ENCODE results near the gene GJA5.
A peak's percentile ranks its signal among the peaks of the same experiment; 100 is the strongest.

The GJA5 gene

DNA sequence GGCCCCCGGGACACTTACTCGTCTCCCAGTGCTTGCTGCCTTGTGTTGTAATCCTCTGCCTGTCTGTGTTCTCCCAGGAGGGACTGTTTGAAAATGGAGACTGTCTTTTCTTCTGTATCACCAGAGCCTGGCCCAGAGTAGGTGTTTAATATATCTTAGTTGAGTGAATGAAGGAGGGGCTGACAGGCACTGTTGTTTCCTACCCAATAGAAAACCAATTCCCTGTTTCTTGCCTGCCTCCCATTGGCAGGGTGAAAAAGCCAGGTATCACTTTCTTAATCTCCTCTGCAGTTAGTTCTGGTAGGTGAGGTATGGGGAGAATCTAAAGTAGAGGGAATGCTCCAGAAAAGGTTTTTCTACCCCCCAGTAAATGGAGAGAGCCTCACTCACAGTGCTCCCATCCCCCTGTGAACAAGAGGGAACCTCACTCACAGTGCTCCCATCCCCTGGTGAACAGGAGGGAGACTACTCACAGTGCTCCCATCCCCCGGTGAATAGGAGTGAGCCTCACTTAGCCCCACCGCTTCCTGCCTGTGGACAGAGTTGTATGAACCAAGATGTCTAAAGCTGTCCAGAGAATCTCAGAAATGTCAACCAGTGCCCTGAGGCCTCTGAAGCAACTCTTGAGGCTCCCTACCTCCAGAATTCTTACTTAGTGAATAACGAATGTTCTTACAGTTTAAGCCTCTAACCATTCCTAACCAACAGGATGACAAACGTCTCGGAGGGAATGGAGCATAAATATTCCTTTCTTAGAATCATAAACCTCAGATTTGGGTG lies at the start of gene GJA5:
GJA5 (minus strand) TSS at position 122 of the 780 bp plus-strand sequence. CDS start 1,364 bp downstream, outside the sequence.
- no peak for DNase-seq

DNA sequence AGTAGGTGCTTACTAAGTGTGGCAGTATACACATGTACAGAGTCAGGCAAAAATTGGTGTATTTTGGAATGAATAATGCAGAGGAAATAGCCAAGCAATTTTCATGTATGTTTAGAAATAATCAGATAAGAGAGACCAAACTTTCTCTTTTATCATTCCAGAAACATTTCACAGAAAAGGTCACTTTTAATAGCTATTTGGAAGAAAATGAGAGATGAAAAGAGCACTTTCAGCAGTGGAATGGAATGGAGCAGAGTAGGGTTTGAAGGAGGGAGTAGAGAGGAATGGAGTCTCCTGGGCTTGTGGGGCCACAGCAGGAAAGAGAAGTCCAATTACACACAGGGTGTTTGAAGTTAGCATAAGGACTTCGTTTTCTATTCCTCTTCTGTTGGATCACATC lies 48.8 kb upstream of the GJA5 start:
- DNase-seq = no peak

GRCh38 chr1:147808025-147808424 lies 47.6 kb upstream of the GJA5 start:
- no peak for DNase-seq

- DNase-seq = no peak
Observed at GRCh38 chr1:147807405-147807804, 47.0 kb upstream of the GJA5 start.

- no peak for DNase-seq
Observed at GRCh38 chr1:147804942-147805723, 44.7 kb upstream of the GJA5 start.

- no peak for DNase-seq
Observed at GRCh38 chr1:147800804-147801203, 40.4 kb upstream of the GJA5 start.

- no peak for DNase-seq
Observed at GRCh38 chr1:147798731-147799130, 38.3 kb upstream of the GJA5 start.

DNA sequence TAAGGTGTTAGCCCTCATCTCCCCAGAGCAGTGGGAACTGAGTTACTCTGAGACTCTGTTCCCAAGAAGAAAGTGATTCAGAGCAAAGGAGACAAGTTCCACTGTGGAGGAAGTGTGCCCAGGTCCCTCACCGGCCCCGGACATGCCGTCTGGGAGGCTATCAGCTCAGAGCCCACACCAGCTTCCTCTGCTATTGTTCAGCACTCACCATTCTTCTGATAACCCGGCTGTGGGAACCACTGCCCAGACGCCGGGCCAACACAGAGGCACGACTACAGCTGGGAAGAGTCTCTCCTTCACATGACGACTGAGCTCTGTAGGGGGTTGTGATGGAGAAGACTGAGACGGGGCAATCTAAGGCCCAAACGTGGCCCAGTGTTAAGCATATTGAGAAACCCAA lies 34.2 kb upstream of the GJA5 start:
- DNase-seq = no peak

DNA sequence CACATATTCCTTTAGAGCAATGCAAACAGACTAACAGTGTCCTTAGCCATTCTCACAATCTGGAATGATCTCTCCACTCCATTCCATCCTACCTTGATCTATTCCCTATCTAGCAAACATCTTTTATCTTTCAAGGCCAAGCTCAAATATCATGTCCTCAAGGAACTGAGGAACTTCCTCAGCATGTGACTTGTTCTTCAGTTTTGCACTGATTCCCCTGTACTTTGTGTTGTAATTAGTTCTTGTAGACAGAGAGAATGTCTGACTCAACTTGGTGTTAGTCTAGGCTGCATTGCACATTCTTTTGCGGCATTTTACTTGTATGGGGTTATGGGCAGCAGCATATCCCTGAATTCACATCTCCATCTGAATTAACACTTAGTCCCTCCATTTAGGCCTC lies 31.5 kb upstream of the GJA5 start:
- DNase-seq = no peak

DNA sequence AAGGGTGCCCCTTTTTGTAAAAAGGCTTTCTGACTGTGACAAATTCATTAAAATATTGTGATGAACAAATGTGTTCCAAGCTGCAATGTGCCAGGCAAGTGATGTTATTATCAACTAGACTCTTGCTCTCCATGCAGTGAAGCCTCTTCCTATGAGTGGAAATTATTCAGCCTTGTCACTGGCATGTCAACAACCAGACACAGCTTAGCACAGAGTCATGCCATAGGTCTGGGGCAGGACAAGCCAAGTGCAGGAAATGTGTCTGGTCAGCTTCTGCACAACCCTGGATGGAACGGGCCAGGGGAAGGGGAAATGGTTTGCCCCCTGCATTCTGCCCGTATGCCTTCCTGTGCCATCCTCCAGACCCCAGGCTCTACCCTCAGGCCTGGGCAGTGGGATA lies 27.4 kb upstream of the GJA5 start:
- no peak for DNase-seq

DNA sequence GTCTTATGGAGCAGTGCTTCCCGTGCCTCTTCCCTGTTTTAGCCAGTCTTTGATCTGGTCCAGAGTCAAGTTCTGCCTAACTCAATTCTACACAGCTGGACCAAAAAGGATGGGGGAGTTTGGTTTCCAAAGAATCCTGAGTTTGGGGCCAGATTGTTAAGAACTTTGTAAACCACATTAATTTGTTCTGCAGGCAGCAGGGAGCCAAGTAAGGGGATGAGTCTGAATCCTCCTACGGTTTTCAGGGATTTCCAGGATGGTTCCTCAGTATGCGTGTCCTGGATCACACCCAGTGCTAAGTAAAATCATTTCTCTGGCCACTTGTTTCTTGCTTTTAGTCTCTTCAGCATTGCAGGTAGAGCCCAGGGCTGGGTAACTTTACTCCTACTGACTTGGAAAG lies 26.1 kb upstream of the GJA5 start:
- DNase-seq = no peak

GRCh38 chr1:147785794-147786506 lies 25.5 kb upstream of the GJA5 start:
- no peak for DNase-seq

GRCh38 chr1:147784941-147785340 lies 24.5 kb upstream of the GJA5 start:
- no peak for DNase-seq

GRCh38 chr1:147781056-147781471 lies 20.7 kb upstream of the GJA5 start:
- no peak for DNase-seq

- DNase-seq = no peak
Observed at GRCh38 chr1:147777694-147778093, 17.3 kb upstream of the GJA5 start.

DNA sequence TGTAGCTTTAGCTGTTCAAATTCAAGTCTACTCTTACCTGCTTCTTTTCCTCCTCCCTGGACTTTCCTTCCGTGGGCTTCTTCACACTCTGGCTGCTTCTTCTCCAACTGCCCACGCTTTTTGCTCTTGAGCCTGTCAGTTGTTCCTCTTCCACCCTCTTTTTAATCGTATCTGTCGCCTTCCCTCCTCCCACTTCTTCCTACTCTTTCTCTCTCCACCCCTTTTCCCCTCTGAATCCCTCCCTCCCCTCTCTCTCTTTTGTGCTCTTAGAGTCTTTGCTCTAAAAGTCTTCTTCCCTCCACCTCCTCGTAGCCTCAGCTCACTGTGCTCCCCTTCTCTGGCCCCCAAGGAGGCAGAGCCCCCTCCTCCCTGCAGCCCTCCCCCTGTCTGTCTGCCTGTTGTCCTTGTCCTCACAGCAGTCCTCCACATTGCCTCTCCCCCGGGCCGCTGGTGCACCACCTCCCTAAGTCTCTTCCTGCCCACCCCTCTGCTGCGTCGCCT lies 12.9 kb upstream of the GJA5 start:
- DNase-seq = peak; percentile 16

GRCh38 chr1:147772570-147772969 lies 12.2 kb upstream of the GJA5 start:
- DNase-seq = no peak

DNA sequence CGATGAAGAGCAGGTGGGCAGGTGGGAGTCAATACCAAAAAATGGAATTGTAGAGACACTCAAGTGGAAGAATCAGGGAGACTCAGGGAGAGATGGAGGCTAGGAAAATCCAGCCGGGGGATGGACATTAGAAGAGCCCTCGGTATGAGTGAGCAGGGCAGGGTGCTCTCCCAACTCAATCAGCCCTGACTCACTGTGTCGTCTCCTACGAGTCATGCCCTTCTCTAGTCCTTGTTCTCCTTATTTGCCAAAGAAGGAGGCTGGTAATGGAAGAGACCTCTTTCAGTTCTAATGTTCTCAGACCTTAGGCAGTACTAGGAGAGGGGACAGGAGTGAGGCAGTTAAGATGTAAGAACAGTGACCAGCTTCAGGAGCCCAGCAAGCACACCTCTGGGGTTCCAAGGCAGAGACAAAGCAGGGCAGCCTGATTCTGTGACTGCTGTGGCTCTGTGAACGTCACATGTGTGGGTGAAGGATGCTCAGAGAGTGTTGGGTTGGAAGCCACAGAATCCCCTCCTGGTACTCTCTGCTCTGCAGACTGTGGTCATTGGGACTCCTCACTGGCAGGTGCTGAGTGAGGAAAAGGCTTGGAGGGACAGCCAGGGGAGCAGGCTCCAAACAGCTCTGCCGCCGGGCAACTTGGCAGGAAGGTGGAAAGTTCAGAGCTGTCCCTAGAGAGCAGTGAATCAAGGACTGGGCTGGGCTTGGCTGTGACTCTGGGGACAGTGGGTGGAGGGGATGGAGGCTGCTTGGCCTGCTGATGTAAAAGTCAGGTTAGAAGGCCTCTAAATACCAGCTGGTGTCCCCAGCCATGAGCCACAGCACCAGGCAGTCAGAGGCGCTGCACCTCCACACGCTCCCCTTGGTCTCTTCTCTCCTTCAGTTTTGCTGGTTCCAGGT lies 11.1 kb upstream of the GJA5 start:
- no peak for DNase-seq

DNA sequence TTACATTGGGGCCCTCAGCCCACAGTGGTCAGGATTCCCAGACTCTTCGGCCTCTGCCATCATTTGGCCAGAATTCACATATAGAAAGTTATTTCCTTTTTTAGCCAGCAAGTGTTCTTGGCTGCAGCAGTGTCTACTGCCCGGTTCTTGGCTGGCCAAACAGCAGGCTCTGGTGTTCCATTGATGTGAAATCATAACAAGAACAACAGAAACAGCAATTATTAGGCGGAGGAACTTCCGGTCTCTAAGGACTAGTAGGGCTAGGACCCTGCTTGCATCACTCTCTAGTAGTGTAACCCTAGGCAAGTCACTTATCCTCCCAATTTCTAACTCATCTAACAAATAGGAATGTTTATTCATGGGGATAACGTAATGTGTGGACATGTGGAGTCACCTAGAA lies 8.7 kb upstream of the GJA5 start:
- no peak for DNase-seq

DNA sequence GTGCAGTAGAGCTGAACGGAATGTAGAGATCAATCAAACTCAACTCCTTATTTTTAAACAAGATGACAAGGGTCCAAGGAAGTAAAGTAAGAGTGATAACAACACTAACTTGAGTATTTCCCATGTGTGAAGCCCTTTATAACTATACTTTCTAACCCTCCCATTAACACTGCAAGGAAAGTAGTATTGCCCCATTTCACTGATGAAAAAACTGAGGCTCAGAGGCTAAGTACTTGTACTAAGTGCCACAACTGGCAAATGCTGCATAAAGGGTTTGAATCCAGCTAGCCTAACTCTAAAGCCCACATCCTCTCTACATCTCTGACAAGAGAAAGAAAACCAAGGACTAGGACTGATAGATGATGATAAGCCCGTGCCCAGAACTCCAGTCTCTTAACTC lies 8.2 kb upstream of the GJA5 start:
- no peak for DNase-seq

DNA sequence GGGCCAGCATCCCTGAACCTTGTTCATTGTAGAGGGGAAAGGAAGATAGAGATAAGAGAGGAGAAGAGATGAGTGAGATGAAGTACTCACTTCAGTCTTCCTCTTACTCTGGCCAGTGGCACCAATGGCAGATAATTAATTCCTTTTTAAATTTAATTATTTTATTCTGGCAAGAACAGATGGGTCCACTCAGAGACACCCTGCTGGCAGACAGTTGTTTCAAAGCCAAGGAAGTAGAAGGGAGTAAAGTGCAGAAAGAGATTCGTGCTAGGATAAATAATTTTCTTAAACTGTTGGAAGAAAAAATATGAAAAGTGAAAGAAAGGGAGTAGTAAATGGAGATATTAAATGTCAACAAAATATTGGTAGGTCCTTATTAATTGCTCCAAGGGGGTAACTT lies 7.7 kb upstream of the GJA5 start:
- DNase-seq = no peak

All from eye (tissue), 1 donor.